HepG2 (cell line): Measurements from ENCODE around the gene PMEL. TPM values are rescaled to one million over a fixed set of nuclear protein-coding genes. Genes with fewer than 3 reads are reported as not detected.

Experiments
- CHCHD3 ChIP-seq: sonication (generic); formaldehyde crosslinking; IDR thresholded peaks from 2 replicates; pipeline ENCODE4 v1.8.0; 2022; ENCODE audit warnings: mild to moderate bottlenecking, missing genetic modification reagents, moderate library complexity
- CREB1 ChIP-seq, 2 experiments: fragments of 450-650 bp in 1 of 2; IDR thresholded peaks; 2 replicates each; pipeline ENCODE4 v1.6.1; 2016 to 2017; ENCODE audit warnings: control low read depth in 1 of 2, mild to moderate bottlenecking in 1 of 2, missing compliant biosample characterization in 1 of 2, missing genetic modification characterization in 1 of 2
- CREM ChIP-seq, 2 experiments: sonication (generic) in 1 of 2; formaldehyde crosslinking in 1 of 2; IDR thresholded peaks; 2 replicates each; pipeline versions ENCODE4 v1.4.0 to v1.6.1; 2016 to 2020; ENCODE audit warnings: antibody characterized with exemption in 1 of 2, mild to moderate bottlenecking in 1 of 2, missing genetic modification reagents in 1 of 2
- EHMT2 ChIP-seq: fragments of 200-600 bp; sonication (generic); IDR thresholded peaks from 2 replicates; pipeline ENCODE4 v1.7.0; 2017; ENCODE audit warnings: antibody characterized with exemption, low read depth, low read length, borderline replicate concordance
- ERF ChIP-seq: IDR thresholded peaks from 2 replicates; pipeline ENCODE4 v1.6.1; 2018; ENCODE audit warnings: missing biosample characterization, missing genetic modification reagents
- FOXK1 ChIP-seq: sonication (generic); formaldehyde crosslinking; IDR thresholded peaks from 2 replicates; pipeline ENCODE4 v1.4.0; 2020; ENCODE audit warnings: low read depth, missing genetic modification reagents, borderline replicate concordance
- GATAD2A ChIP-seq: IDR thresholded peaks from 2 replicates; pipeline ENCODE4 v1.6.1; 2016
- IKZF4 ChIP-seq: sonication (generic); formaldehyde crosslinking; IDR thresholded peaks from 2 replicates; pipeline ENCODE4 v1.5.1; 2020; ENCODE audit warnings: borderline replicate concordance, mild to moderate bottlenecking, low read depth, missing genetic modification reagents; ENCODE audit errors: not compliant biosample characterization
- JUN ChIP-seq: sonication (generic); formaldehyde crosslinking; IDR thresholded peaks from 2 replicates; pipeline ENCODE4 v1.4.0; 2020; ENCODE audit warnings: mild to moderate bottlenecking, missing genetic modification reagents
- POLR2AphosphoS2 ChIP-seq: IDR thresholded peaks from 2 replicates; pipeline ENCODE4 v1.6.1; 2011; ENCODE audit warnings: low read depth, low read length, improper control_type of control experiment
- RXRA ChIP-seq: sonication (generic); formaldehyde crosslinking; IDR thresholded peaks from 2 replicates; pipeline ENCODE4 v1.5.1; 2020; ENCODE audit warnings: missing genetic modification reagents
- SRSF9 ChIP-seq: fragments of 200-400 bp; formaldehyde crosslinking; IDR thresholded peaks from 2 replicates; pipeline ENCODE4 v1.6.1; 2018; ENCODE audit warnings: borderline replicate concordance, mild to moderate bottlenecking, low read depth, low read length; ENCODE audit not compliant: insufficient read depth, poor library complexity, severe bottlenecking
- STAG1 ChIP-seq: sonication (generic); formaldehyde crosslinking; IDR thresholded peaks from 2 replicates; pipeline ENCODE4 v1.4.0; 2020; ENCODE audit warnings: missing genetic modification reagents
- TOPORS ChIP-seq: sonication (generic); formaldehyde crosslinking; IDR thresholded peaks from 2 replicates; pipeline ENCODE4 v1.8.0; 2023; ENCODE audit warnings: mild to moderate bottlenecking, missing genetic modification reagents
- ZNF225 ChIP-seq: sonication (generic); formaldehyde crosslinking; IDR thresholded peaks from 2 replicates; pipeline ENCODE4 v1.4.0; 2020; ENCODE audit warnings: mild to moderate bottlenecking, missing genetic modification reagents
- ZNF44 ChIP-seq: sonication (generic); formaldehyde crosslinking; IDR thresholded peaks from 2 replicates; pipeline ENCODE4 v1.5.1; 2020; ENCODE audit warnings: mild to moderate bottlenecking, missing genetic modification reagents
- ZNF530 ChIP-seq: sonication (generic); formaldehyde crosslinking; IDR thresholded peaks from 2 replicates; pipeline ENCODE4 v1.5.0; 2020; ENCODE audit warnings: low read depth, mild to moderate bottlenecking, missing genetic modification reagents
- ZNF747 ChIP-seq: sonication (generic); formaldehyde crosslinking; IDR thresholded peaks from 2 replicates; pipeline ENCODE4 v1.8.1; 2023; ENCODE audit warnings: missing genetic modification reagents, mild to moderate bottlenecking, borderline replicate concordance
- ZNF788 ChIP-seq: sonication (generic); formaldehyde crosslinking; IDR thresholded peaks from 2 replicates; pipeline ENCODE4 v1.5.0; 2020; ENCODE audit warnings: mild to moderate bottlenecking, missing genetic modification reagents, borderline replicate concordance
- polyA plus RNA-seq, 8 experiments: library from polyadenylated mRNA; depleted of rRNA in 3 of 8; stranded (reverse) in 7 of 8; unstranded in 1 of 8; fragments of >200 nt; fragmentation: Illumina TruSeq in 4 of 8; extraction: Trizol in 4 of 8; gene quantifications; 2 replicates each; pipeline versions ENCODE4 v1.2.1 to v1.2.3, GENCODE V29; 2011 to 2016; ENCODE audit warnings: low read depth in 4 of 8, missing spikeins in 1 of 8, mixed read lengths in 1 of 8; ENCODE audit not compliant: insufficient read depth in 1 of 8
- total RNA-seq, 5 experiments: library from RNA; depleted of rRNA; stranded (reverse); fragments of >200 nt; fragmentation: Illumina TruSeq; extraction: Trizol; gene quantifications; 2 replicates each; pipeline ENCODE4 v1.2.3, GENCODE V29; 2016; ENCODE audit warnings: low read depth in 1 of 5
- TF ChIP-seq, protein P1 (sequence below): sonication (generic); formaldehyde crosslinking; IDR thresholded peaks from 2 replicates; pipeline ENCODE4 v1.5.1; 2020; ENCODE audit warnings: mild to moderate bottlenecking, moderate library complexity, missing genetic modification reagents
- TF ChIP-seq, protein P2 (sequence below): sonication (generic); formaldehyde crosslinking; conservative IDR thresholded peaks from 2 replicates; pipeline ENCODE4 v1.4.0; 2020; ENCODE audit warnings: missing genetic modification reagents
- TF ChIP-seq, protein P3 (sequence below), 2 experiments: sonication (generic) in 1 of 2; formaldehyde crosslinking in 1 of 2; IDR thresholded peaks; 2 replicates each; pipeline versions ENCODE4 v1.5.1 to v1.6.1; 2011 to 2020; ENCODE audit warnings: borderline replicate concordance in 1 of 2, low read depth in 1 of 2, low read length in 1 of 2, mild to moderate bottlenecking in 1 of 2, missing genetic modification reagents in 1 of 2, moderate library complexity in 1 of 2

Gene PMEL
- total and polyA plus RNA-seq, 2 of the 13 experiments (the other 11 are each of a cell fraction or from before 2014, with no cell fraction given), result 0.49 to 3.3 TPM

DNA sequence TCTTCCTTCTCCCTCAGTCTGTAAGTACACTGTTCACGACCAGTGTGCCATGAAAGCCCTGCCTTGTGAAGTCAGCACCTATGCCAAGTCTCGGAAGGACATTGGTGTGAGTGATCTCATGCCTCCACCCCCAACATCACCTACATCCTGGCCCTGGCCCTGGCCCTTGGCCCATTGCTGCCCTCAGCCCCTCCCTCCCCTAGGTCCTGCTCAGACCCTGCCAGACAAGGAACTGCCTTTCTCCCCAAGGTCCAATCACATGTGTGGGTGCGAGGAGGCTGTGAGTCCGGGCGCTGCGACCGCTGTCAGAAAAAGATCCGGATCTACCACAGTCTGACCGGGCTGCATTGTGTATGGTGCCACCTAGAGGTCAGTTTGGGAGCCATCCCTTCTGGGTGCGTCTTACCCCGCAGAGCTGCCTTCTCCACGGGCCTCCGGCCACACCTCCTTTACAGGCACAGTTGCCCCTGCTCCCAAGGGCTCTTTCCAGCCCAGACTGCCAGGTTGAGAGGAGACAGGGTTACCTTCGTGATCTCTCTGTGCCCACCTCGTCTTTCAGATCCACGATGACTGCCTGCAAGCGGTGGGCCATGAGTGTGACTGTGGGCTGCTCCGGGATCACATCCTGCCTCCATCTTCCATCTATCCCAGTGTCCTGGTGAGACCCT is 25.6 kb downstream of the PMEL start (continued):
- TF ChIP-seq, protein P1, sequence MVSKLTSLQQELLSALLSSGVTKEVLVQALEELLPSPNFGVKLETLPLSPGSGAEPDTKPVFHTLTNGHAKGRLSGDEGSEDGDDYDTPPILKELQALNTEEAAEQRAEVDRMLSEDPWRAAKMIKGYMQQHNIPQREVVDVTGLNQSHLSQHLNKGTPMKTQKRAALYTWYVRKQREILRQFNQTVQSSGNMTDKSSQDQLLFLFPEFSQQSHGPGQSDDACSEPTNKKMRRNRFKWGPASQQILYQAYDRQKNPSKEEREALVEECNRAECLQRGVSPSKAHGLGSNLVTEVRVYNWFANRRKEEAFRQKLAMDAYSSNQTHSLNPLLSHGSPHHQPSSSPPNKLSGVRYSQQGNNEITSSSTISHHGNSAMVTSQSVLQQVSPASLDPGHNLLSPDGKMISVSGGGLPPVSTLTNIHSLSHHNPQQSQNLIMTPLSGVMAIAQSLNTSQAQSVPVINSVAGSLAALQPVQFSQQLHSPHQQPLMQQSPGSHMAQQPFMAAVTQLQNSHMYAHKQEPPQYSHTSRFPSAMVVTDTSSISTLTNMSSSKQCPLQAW, result peak; percentile 47; the same call in 1 of the 2 replicates
- TF ChIP-seq, protein P2, sequence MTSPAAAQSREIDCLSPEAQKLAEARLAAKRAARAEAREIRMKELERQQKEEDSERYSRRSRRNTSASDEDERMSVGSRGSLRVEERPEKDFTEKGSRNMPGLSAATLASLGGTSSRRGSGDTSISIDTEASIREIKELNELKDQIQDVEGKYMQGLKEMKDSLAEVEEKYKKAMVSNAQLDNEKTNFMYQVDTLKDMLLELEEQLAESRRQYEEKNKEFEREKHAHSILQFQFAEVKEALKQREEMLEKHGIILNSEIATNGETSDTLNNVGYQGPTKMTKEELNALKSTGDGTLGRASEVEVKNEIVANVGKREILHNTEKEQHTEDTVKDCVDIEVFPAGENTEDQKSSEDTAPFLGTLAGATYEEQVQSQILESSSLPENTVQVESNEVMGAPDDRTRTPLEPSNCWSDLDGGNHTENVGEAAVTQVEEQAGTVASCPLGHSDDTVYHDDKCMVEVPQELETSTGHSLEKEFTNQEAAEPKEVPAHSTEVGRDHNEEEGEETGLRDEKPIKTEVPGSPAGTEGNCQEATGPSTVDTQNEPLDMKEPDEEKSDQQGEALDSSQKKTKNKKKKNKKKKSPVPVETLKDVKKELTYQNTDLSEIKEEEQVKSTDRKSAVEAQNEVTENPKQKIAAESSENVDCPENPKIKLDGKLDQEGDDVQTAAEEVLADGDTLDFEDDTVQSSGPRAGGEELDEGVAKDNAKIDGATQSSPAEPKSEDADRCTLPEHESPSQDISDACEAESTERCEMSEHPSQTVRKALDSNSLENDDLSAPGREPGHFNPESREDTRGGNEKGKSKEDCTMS (CRISPR knock-in tag), result no peak
- TF ChIP-seq EHMT2 (no peak), CREB1 (IDR thresholded peaks at IDR 0.05) (no peak), CREB1 (CRISPR knock-in tag; IDR thresholded peaks at IDR 0.05) (no peak), CREM (IDR thresholded peaks at IDR 0.05) (no peak), CREM (CRISPR knock-in tag; IDR thresholded peaks at IDR 0.05) (no peak), ZNF530 (CRISPR knock-in tag) (no peak), STAG1 (CRISPR knock-in tag) (peak; percentile 85), ZNF44 (0 out of 2 replicates have a peak, but pooled peaks have one; percentile 26), FOXK1 (CRISPR knock-in tag) (no peak), ERF (CRISPR knock-in tag) (no peak), CHCHD3 (CRISPR knock-in tag) (no peak), JUN (CRISPR knock-in tag) (0 out of 2 replicates have a peak, but pooled peaks have one; percentile 57), ZNF788 (CRISPR knock-in tag) (peak; percentile 52; the same call in 1 of the 2 replicates), SRSF9 (no peak), POLR2AphosphoS2 (no peak), ZNF747 (CRISPR knock-in tag) (no peak), IKZF4 (CRISPR knock-in tag) (no peak), GATAD2A (0 out of 2 replicates have a peak, but pooled peaks have one; percentile 33), TOPORS (CRISPR knock-in tag) (no peak), ZNF225 (CRISPR knock-in tag) (0 out of 2 replicates have a peak, but pooled peaks have one; percentile 19), RXRA (CRISPR knock-in tag) (peak; percentile 28; the same call in 1 of the 2 replicates)
- TF ChIP-seq, protein P3, sequence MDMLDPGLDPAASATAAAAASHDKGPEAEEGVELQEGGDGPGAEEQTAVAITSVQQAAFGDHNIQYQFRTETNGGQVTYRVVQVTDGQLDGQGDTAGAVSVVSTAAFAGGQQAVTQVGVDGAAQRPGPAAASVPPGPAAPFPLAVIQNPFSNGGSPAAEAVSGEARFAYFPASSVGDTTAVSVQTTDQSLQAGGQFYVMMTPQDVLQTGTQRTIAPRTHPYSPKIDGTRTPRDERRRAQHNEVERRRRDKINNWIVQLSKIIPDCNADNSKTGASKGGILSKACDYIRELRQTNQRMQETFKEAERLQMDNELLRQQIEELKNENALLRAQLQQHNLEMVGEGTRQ (IDR thresholded peaks at IDR 0.05; ENCODE audit: low read depth, low read length), result no peak
- TF ChIP-seq, protein P3 (CRISPR knock-in tag; IDR thresholded peaks at IDR 0.05; ENCODE audit: borderline replicate concordance), result no peak
